HCT116 (cell line): ENCODE measurements around the gene SPSB1.

Experiments used
- ATF3 ChIP-seq: IDR thresholded peaks from 2 replicates; pipeline ENCODE4 v1.6.1; 2012
- EZH2 ChIP-seq: fragments of 200-600 bp; sonication (generic); IDR thresholded peaks from 2 replicates; pipeline ENCODE4 v1.6.1; 2017; ENCODE audit warnings: antibody characterized with exemption, mixed run types
- FOSL1 ChIP-seq: IDR thresholded peaks from 2 replicates; pipeline ENCODE4 v1.6.1; 2012; ENCODE audit warnings: low read depth
- MAX ChIP-seq: IDR thresholded peaks from 2 replicates; pipeline ENCODE4 v1.6.1; 2012
- POLR2A ChIP-seq: IDR thresholded peaks from 2 replicates; pipeline ENCODE4 v1.7.0; 2011; ENCODE audit warnings: borderline replicate concordance; ENCODE audit not compliant: insufficient read depth, insufficient read length; ENCODE audit errors: extremely low read depth
- POLR2AphosphoS5 ChIP-seq: IDR thresholded peaks from 2 replicates; pipeline ENCODE4 v1.6.1; 2011; ENCODE audit warnings: mild to moderate bottlenecking, low read depth, low read length, moderate library complexity
- RAD21 ChIP-seq: IDR thresholded peaks from 2 replicates; pipeline ENCODE4 v1.6.1; 2012; ENCODE audit warnings: low read depth, mild to moderate bottlenecking
- SP1 ChIP-seq: IDR thresholded peaks from 2 replicates; pipeline ENCODE4 v1.6.1; 2012; ENCODE audit warnings: low read depth
- YY1 ChIP-seq: IDR thresholded peaks from 2 replicates; pipeline ENCODE4 v1.6.1; 2011; ENCODE audit warnings: low read length, low read depth, moderate library complexity, mild to moderate bottlenecking; ENCODE audit not compliant: insufficient replicate concordance; ENCODE audit errors: extremely low read depth
- ZFX ChIP-seq: fragments of 450-650 bp; IDR thresholded peaks from 2 replicates; pipeline ENCODE4 v1.6.1; 2017
- ZNF274 ChIP-seq: fragments of 200-500 bp; sonication (Bioruptor generic); IDR thresholded peaks from 2 replicates; pipeline ENCODE4 v1.6.1; 2014; ENCODE audit warnings: mild to moderate bottlenecking, low read depth, low read length, inconsistent platforms
- TF ChIP-seq, protein P1 (sequence below), 3 experiments: fragments of 200-600 bp in 1 of 3; sonication (generic) in 1 of 3; IDR thresholded peaks in 2 of 3; conservative IDR thresholded peaks in 1 of 3; 2 replicates each; pipeline ENCODE4 v1.5.1; 2012 to 2017; ENCODE audit warnings: low read depth in 2 of 3, low read length in 2 of 3, antibody characterized with exemption in 1 of 3, borderline replicate concordance in 1 of 3, control low read depth in 1 of 3, mild to moderate bottlenecking in 1 of 3, mixed read lengths in 1 of 3, mixed run types in 1 of 3, moderate library complexity in 1 of 3; ENCODE audit not compliant: insufficient read depth in 1 of 3
- TF ChIP-seq, protein P2 (sequence below): IDR thresholded peaks from 2 replicates; pipeline ENCODE4 v1.6.1; 2011; ENCODE audit warnings: mild to moderate bottlenecking, low read length, moderate library complexity; ENCODE audit not compliant: insufficient replicate concordance; ENCODE audit errors: extremely low read depth

GRCh38 chr1:9314711-9315379 is 22.2 kb downstream of the SPSB1 start:
- TF ChIP-seq, protein P1, sequence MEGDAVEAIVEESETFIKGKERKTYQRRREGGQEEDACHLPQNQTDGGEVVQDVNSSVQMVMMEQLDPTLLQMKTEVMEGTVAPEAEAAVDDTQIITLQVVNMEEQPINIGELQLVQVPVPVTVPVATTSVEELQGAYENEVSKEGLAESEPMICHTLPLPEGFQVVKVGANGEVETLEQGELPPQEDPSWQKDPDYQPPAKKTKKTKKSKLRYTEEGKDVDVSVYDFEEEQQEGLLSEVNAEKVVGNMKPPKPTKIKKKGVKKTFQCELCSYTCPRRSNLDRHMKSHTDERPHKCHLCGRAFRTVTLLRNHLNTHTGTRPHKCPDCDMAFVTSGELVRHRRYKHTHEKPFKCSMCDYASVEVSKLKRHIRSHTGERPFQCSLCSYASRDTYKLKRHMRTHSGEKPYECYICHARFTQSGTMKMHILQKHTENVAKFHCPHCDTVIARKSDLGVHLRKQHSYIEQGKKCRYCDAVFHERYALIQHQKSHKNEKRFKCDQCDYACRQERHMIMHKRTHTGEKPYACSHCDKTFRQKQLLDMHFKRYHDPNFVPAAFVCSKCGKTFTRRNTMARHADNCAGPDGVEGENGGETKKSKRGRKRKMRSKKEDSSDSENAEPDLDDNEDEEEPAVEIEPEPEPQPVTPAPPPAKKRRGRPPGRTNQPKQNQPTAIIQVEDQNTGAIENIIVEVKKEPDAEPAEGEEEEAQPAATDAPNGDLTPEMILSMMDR (IDR thresholded peaks at IDR 0.05 in 2 of 3, conservative IDR thresholded peaks at IDR 0.05 in 1 of 3; ENCODE audit: borderline replicate concordance in 1 of 3, insufficient read depth in 1 of 3, low read depth in 2 of 3, low read length in 2 of 3), result no peak
- TF ChIP-seq ATF3, result no peak
- no peak for TF ChIP-seq POLR2A
- TF ChIP-seq RAD21, result no peak
- no peak for TF ChIP-seq YY1
- TF ChIP-seq MAX, result no peak
- TF ChIP-seq ZNF274, result no peak
- TF ChIP-seq POLR2AphosphoS5, result no peak
- no peak for TF ChIP-seq FOSL1
- no peak for TF ChIP-seq ZFX
- TF ChIP-seq, protein P2, sequence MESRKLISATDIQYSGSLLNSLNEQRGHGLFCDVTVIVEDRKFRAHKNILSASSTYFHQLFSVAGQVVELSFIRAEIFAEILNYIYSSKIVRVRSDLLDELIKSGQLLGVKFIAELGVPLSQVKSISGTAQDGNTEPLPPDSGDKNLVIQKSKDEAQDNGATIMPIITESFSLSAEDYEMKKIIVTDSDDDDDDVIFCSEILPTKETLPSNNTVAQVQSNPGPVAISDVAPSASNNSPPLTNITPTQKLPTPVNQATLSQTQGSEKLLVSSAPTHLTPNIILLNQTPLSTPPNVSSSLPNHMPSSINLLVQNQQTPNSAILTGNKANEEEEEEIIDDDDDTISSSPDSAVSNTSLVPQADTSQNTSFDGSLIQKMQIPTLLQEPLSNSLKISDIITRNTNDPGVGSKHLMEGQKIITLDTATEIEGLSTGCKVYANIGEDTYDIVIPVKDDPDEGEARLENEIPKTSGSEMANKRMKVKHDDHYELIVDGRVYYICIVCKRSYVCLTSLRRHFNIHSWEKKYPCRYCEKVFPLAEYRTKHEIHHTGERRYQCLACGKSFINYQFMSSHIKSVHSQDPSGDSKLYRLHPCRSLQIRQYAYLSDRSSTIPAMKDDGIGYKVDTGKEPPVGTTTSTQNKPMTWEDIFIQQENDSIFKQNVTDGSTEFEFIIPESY, result no peak
- no peak for TF ChIP-seq SP1
- no peak for TF ChIP-seq EZH2
